GM20000 (cell line): ENCODE results near the gene KRTAP12-3.

ENCODE experiments used
- DNase-seq: peaks from one replicate; pipeline ENCODE4 v3.0.0; 2012; ENCODE audit warnings: low spot score
- TF ChIP-seq, protein P1 (sequence below): IDR thresholded peaks from 2 replicates; pipeline ENCODE4 v1.5.1; 2012; ENCODE audit warnings: mild to moderate bottlenecking, control low read depth; ENCODE audit errors: extremely low read depth, missing control alignments

Gene KRTAP12-3

DNA sequence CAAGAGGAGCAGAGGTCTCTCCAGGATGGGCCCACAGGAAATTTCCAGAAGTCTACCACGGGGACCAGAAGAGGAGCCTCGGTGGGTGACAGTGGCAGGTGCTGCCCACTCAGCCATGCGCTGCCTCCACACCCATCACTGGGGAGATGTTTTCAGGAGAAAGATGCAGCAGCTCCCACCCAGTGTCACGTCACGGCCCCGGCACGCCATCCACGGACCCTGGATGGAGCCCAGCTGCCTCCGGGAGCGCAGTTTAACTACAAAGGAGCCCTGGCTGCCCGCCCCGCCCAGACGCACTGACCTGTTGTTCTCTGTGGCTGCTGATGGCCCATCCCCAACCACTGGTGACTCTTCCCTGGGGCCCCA is 46.9 kb downstream of the KRTAP12-3 start:
- DNase-seq: peak; percentile 8
- TF ChIP-seq, protein P1, sequence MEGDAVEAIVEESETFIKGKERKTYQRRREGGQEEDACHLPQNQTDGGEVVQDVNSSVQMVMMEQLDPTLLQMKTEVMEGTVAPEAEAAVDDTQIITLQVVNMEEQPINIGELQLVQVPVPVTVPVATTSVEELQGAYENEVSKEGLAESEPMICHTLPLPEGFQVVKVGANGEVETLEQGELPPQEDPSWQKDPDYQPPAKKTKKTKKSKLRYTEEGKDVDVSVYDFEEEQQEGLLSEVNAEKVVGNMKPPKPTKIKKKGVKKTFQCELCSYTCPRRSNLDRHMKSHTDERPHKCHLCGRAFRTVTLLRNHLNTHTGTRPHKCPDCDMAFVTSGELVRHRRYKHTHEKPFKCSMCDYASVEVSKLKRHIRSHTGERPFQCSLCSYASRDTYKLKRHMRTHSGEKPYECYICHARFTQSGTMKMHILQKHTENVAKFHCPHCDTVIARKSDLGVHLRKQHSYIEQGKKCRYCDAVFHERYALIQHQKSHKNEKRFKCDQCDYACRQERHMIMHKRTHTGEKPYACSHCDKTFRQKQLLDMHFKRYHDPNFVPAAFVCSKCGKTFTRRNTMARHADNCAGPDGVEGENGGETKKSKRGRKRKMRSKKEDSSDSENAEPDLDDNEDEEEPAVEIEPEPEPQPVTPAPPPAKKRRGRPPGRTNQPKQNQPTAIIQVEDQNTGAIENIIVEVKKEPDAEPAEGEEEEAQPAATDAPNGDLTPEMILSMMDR: no peak

- TF ChIP-seq, protein P1: no peak
These were observed 48.4 kb downstream of the KRTAP12-3 start for GRCh38 chr21:44706026-44706705.

GRCh38 chr21:44706706-44707581 is 49.2 kb downstream of the KRTAP12-3 start:
- peak; percentile 21 for DNase-seq
- TF ChIP-seq, protein P1: no peak

More at GRCh38 chr21:44706026-44706705, 48.4 kb downstream of the KRTAP12-3 start:
- DNase-seq: no peak
